Measurements from ENCODE around the gene ZNHIT2. TPM values are rescaled to one million over a fixed set of nuclear protein-coding genes. Genes with fewer than 3 reads are reported as not detected.

ZNHIT2 gene
- total and polyA plus RNA-seq, 2 of the 13 experiments (the other 11 are each of a cell fraction or from before 2014, with no cell fraction given), result 1.1 to 6.5 TPM

- TF ChIP-seq AFF4 (CRISPR knock-in tag; IDR thresholded peaks at IDR 0.05) (no peak), PRMT3 (CRISPR knock-in tag; IDR thresholded peaks at IDR 0.05; ENCODE audit: borderline replicate concordance, low read depth) (0 out of 2 replicates have a peak, but pooled peaks have one; percentile 75), KDM4B (CRISPR knock-in tag; IDR thresholded peaks at IDR 0.05) (no peak; the same call in 1 of the 2 replicates), FOSL1 (CRISPR knock-in tag; IDR thresholded peaks at IDR 0.05; ENCODE audit: borderline replicate concordance) (no peak), PHF5A (CRISPR knock-in tag; IDR thresholded peaks at IDR 0.05; ENCODE audit: low read depth, unreplicated experiment) (no peak), TIGD3 (CRISPR knock-in tag; IDR thresholded peaks at IDR 0.05; ENCODE audit: borderline replicate concordance) (no peak), NR1H2 (CRISPR knock-in tag; IDR thresholded peaks at IDR 0.05; ENCODE audit: borderline replicate concordance, low read depth) (no peak), REST (IDR thresholded peaks at IDR 0.05; ENCODE audit: borderline replicate concordance in 1 of 2, low read depth in 1 of 2, low read length in 2 of 2) (no peak), PITX1 (CRISPR knock-in tag; IDR thresholded peaks at IDR 0.05) (no peak), SOX13 (IDR thresholded peaks at IDR 0.05) (no peak), SOX13 (CRISPR knock-in tag; conservative IDR thresholded peaks at IDR 0.05 in 1 of 2, IDR thresholded peaks at IDR 0.05 in 1 of 2) (peak in 1 of 2 experiments; percentile 38; a peak in 1 of 4 replicates), TEAD2 (CRISPR knock-in tag; IDR thresholded peaks at IDR 0.05) (no peak), ZBTB2 (CRISPR knock-in tag; IDR thresholded peaks at IDR 0.05; ENCODE audit: low read depth) (peak; percentile 87), HMGXB4 (CRISPR knock-in tag; IDR thresholded peaks at IDR 0.05; ENCODE audit: borderline replicate concordance in 1 of 2, low read depth in 1 of 2) (peak; percentile 42 to 87; a peak in 2 of 4 replicates), POLR2AphosphoS2 (IDR thresholded peaks at IDR 0.05; ENCODE audit: low read depth, low read length) (no peak)
Measured at GRCh38 chr11:65083834-65084597, 33.5 kb downstream of the ZNHIT2 start, which contains the start of the genes CDCA5 and ZFPL1 (continued).
